NB4 (cell line): ENCODE results near the gene CBY2.
A peak's percentile ranks its signal among the peaks of the same experiment; 100 is the strongest.

Experiments
- DNase-seq: peaks from one replicate; pipeline ENCODE4 v3.0.0; 2010; ENCODE audit warnings: low read depth
- H3K4me3 ChIP-seq: one replicate; pipeline ENCODE4 v1.5.1; 2011; ENCODE audit warnings: mild to moderate bottlenecking, low read depth, low read length, moderate library complexity
- CTCF ChIP-seq: IDR thresholded peaks from one replicate; pipeline ENCODE4 v1.5.1; 2012; ENCODE audit warnings: low read depth, low read length
- MAX ChIP-seq: IDR thresholded peaks from 2 replicates; pipeline ENCODE4 v1.6.1; 2011; ENCODE audit warnings: low read depth, low read length
- MYC ChIP-seq: IDR thresholded peaks from 2 replicates; pipeline ENCODE4 v1.6.1; 2011; ENCODE audit warnings: low read depth, low read length
- POLR2A ChIP-seq: IDR thresholded peaks from 2 replicates; pipeline ENCODE4 v1.6.1; 2011; ENCODE audit warnings: mild to moderate bottlenecking; ENCODE audit not compliant: insufficient read length; ENCODE audit errors: extremely low read depth

The CBY2 gene

GRCh38 chr13:45705918-45706317, 3.8 kb downstream of the CBY2 start:
- peak; percentile 39 for DNase-seq
- no peak for TF ChIP-seq MAX
- TF ChIP-seq POLR2A, result no peak
- no peak for TF ChIP-seq MYC
- TF ChIP-seq CTCF, result no peak

GRCh38 chr13:45707516-45708100, 5.5 kb downstream of the CBY2 start:
- no peak overlapping the region for H3K4me3 ChIP-seq
- TF ChIP-seq MYC (no peak), CTCF (no peak), MAX (no peak), POLR2A (no peak)
- DNase-seq, result no peak

More at GRCh38 chr13:45705918-45706317, 3.8 kb downstream of the CBY2 start:
- no peak overlapping the region for H3K4me3 ChIP-seq

GRCh38 chr13:45711951-45712350, 9.8 kb downstream of the CBY2 start:
- DNase-seq, result no peak
- TF ChIP-seq MYC (no peak), POLR2A (no peak), MAX (no peak), CTCF (no peak)
- no peak overlapping the region for H3K4me3 ChIP-seq

GRCh38 chr13:45713106-45713690, 11.1 kb downstream of the CBY2 start:
- H3K4me3 ChIP-seq, result no peak overlapping the region
- DNase-seq, result no peak
- TF ChIP-seq POLR2A (no peak), MYC (no peak), CTCF (no peak), MAX (no peak)

GRCh38 chr13:45713721-45714120, 11.6 kb downstream of the CBY2 start:
- DNase-seq, result no peak
- no peak overlapping the region for H3K4me3 ChIP-seq
- TF ChIP-seq MYC, result no peak
- TF ChIP-seq MAX, result no peak
- TF ChIP-seq CTCF, result no peak
- no peak for TF ChIP-seq POLR2A
